ENCODE data around the gene RPS29.

- no peak for TF ChIP-seq POLR2A (IDR thresholded peaks at IDR 0.05)
- no peak for TF ChIP-seq CTCF (IDR thresholded peaks at IDR 0.05)
Observed at GRCh38 chr14:49559979-49560768, 26.0 kb downstream of the RPS29 start.
